Sigmoid colon (tissue), 4 donors: ENCODE results near the gene TRNT1.

ENCODE experiments used
- CTCF ChIP-seq, 4 experiments: fragments of 450-650 bp in 3 of 4; fragments of 200-600 bp in 1 of 4; IDR thresholded peaks; one replicate each; pipeline ENCODE4 v1.5.1; 2016 to 2019; ENCODE audit warnings: antibody characterized with exemption in 4 of 4, mild to moderate bottlenecking in 3 of 4, moderate library complexity in 2 of 4
- POLR2A ChIP-seq, 2 donors: fragments of 450-650 bp; IDR thresholded peaks; one replicate each; pipeline ENCODE4 v1.6.1; 2016; ENCODE audit warnings: antibody characterized with exemption in 2 of 2, mild to moderate bottlenecking in 2 of 2, moderate library complexity in 2 of 2
- POLR2AphosphoS5 ChIP-seq, 4 donors: sonication (generic); formaldehyde crosslinking; IDR thresholded peaks; one replicate each; pipeline ENCODE4 v1.6.1; 2017; ENCODE audit warnings: antibody characterized with exemption in 4 of 4

DNA sequence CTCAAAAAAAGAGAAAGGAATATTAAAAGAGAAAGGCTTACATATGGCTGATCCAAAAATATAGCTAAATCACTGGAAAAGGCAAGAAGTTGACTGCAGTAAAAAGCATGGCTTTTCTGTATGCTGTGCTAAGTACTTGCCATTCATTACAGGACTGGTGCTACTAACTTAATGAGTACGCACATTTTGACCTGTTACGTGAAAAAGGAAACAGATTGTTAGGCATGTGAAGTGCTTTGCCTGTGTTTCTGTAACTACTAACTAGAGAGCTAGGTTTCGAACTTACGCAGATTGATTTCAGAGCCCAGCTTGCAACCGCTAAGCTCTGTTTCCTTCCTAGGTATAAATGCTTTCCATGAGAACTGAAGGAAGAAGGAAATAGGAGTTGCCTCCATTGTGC is 2.8 kb downstream of the TRNT1 start:
- TF ChIP-seq CTCF (IDR thresholded peaks at IDR 0.05): no peak
- TF ChIP-seq POLR2A (IDR thresholded peaks at IDR 0.05): no peak
- TF ChIP-seq POLR2AphosphoS5 (IDR thresholded peaks at IDR 0.05): no peak
